WTC11 (cell line): Measurements from ENCODE around the gene KRTAP4-16. TPM values are rescaled to one million over a fixed set of nuclear protein-coding genes. Genes with fewer than 3 reads are reported as not detected.

Source experiments
- ATAC-seq: fragments of 200-7000 bp; cut with Tn5 transposase; 2 replicates; pipeline ENCODE4 v1.10.0; 2021; ENCODE audit warnings: mild to moderate bottlenecking, moderate library complexity
- CTCF ChIA-PET: fragments of 300-600 bp; sonication (Branson Sonifier 250); formaldehyde crosslinking; loops from one replicate; lab custom pipeline; 2021; ENCODE audit warnings: antibody characterized with exemption; lab: Charles Lee
- POLR2A ChIA-PET: fragments of 350-600 bp; sonication (Branson Sonifier 250); formaldehyde crosslinking; loops from one replicate; lab custom pipeline; 2021; ENCODE audit warnings: antibody characterized with exemption; lab: Charles Lee
- DNase-seq: peaks from one replicate; pipeline ENCODE4 v3.0.0; 2021; ENCODE audit warnings: low spot score
- H3K27ac Mint-ChIP-seq: 2 replicates; pipeline ENCODE4 v1.8.0; 2021; ENCODE audit warnings: mixed read lengths
- H3K27me3 Mint-ChIP-seq: 2 replicates; pipeline ENCODE4 v1.8.0; 2021; ENCODE audit warnings: low read depth, mild to moderate bottlenecking, moderate library complexity, mixed read lengths
- H3K36me3 Mint-ChIP-seq: 2 replicates; pipeline ENCODE4 v1.8.0; 2021; ENCODE audit warnings: mixed read lengths
- H3K4me1 Mint-ChIP-seq: 2 replicates; pipeline ENCODE4 v1.8.0; 2022; ENCODE audit warnings: mixed read lengths
- H3K4me3 Mint-ChIP-seq: 2 replicates; pipeline ENCODE4 v1.8.0; 2021; ENCODE audit warnings: mild to moderate bottlenecking, moderate library complexity, mixed read lengths
- H3K9me3 Mint-ChIP-seq: 2 replicates; pipeline ENCODE4 v1.8.0; 2021; ENCODE audit warnings: mixed read lengths
- CREM ChIP-seq: sonication (generic); formaldehyde crosslinking; IDR thresholded peaks from 2 replicates; pipeline ENCODE4 v1.8.1; 2022; ENCODE audit warnings: mild to moderate bottlenecking, missing genetic modification reagents, moderate library complexity
- HMGA2 ChIP-seq: fragments of 250-450 bp; sonication (Bioruptor Pico); IDR thresholded peaks from 2 replicates; pipeline ENCODE4 v1.4.0; 2021; ENCODE audit warnings: mild to moderate bottlenecking, moderate library complexity
- SP1 ChIP-seq: sonication (generic); formaldehyde crosslinking; conservative IDR thresholded peaks from 2 replicates; pipeline ENCODE4 v1.8.1; 2022; ENCODE audit warnings: missing genetic modification reagents
- TEAD4 ChIP-seq: sonication (generic); formaldehyde crosslinking; IDR thresholded peaks from 2 replicates; pipeline ENCODE4 v1.8.0; 2022; ENCODE audit warnings: mild to moderate bottlenecking, missing genetic modification reagents
- ZNF138 ChIP-seq: sonication (generic); formaldehyde crosslinking; conservative IDR thresholded peaks from 2 replicates; pipeline ENCODE4 v1.8.1; 2022; ENCODE audit warnings: mild to moderate bottlenecking, moderate library complexity, missing genetic modification reagents
- ZNF219 ChIP-seq: sonication (generic); formaldehyde crosslinking; IDR thresholded peaks from 2 replicates; pipeline ENCODE4 v1.8.0; 2023; ENCODE audit warnings: missing genetic modification reagents, mild to moderate bottlenecking, borderline replicate concordance
- total RNA-seq: library from RNA; stranded (reverse); gene quantifications from 3 replicates; pipeline ENCODE4 v1.2.3, GENCODE V29; 2021
- TF ChIP-seq, protein P1 (sequence below): sonication (generic); formaldehyde crosslinking; IDR thresholded peaks from 2 replicates; pipeline ENCODE4 v1.8.0; 2023; ENCODE audit warnings: mild to moderate bottlenecking, missing genetic modification reagents
- TF ChIP-seq, protein P2 (sequence below): sonication (generic); formaldehyde crosslinking; IDR thresholded peaks from 2 replicates; pipeline ENCODE4 v1.8.1; 2023; ENCODE audit warnings: mild to moderate bottlenecking, missing genetic modification reagents, moderate library complexity
- TF ChIP-seq, protein P3 (sequence below): sonication (generic); formaldehyde crosslinking; IDR thresholded peaks from 2 replicates; pipeline ENCODE4 v1.8.0; 2022; ENCODE audit warnings: mild to moderate bottlenecking, missing genetic modification reagents
- TF ChIP-seq, protein P4 (sequence below): fragments of 250-450 bp; sonication (Bioruptor Pico); IDR thresholded peaks from 2 replicates; pipeline ENCODE4 v1.8.0; 2021; ENCODE audit warnings: mild to moderate bottlenecking
- TF ChIP-seq, protein P5 (sequence below): sonication (generic); formaldehyde crosslinking; IDR thresholded peaks from 2 replicates; pipeline ENCODE4 v1.8.1; 2023; ENCODE audit warnings: mild to moderate bottlenecking, moderate library complexity, missing genetic modification reagents
- TF ChIP-seq, protein P6 (sequence below): sonication (generic); formaldehyde crosslinking; IDR thresholded peaks from 2 replicates; pipeline ENCODE4 v1.8.1; 2023; ENCODE audit warnings: mild to moderate bottlenecking, missing genetic modification reagents

The KRTAP4-16 gene
- total RNA-seq, 1 experiment from 2014 or later, result not detected

DNA sequence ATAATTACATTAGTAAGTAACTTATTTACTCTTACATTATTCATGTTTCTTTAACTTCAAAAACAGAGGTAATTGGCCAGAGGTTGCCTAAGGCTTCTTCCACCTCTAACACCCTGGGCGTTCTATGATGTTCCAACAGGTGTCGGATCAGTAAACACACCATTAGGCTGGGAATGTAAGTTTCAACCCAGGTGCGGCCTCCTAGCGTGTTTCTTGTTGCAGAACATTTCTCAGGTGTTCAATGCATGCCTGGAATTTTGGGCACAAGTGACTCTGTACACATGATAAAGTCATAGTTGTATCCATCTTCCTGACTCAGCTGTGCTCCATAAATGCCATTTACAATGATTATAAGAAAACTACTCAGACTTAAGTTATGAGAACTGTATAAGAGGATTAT, 48.0 kb downstream of the KRTAP4-16 start (continued):
- TF ChIP-seq, protein P1, sequence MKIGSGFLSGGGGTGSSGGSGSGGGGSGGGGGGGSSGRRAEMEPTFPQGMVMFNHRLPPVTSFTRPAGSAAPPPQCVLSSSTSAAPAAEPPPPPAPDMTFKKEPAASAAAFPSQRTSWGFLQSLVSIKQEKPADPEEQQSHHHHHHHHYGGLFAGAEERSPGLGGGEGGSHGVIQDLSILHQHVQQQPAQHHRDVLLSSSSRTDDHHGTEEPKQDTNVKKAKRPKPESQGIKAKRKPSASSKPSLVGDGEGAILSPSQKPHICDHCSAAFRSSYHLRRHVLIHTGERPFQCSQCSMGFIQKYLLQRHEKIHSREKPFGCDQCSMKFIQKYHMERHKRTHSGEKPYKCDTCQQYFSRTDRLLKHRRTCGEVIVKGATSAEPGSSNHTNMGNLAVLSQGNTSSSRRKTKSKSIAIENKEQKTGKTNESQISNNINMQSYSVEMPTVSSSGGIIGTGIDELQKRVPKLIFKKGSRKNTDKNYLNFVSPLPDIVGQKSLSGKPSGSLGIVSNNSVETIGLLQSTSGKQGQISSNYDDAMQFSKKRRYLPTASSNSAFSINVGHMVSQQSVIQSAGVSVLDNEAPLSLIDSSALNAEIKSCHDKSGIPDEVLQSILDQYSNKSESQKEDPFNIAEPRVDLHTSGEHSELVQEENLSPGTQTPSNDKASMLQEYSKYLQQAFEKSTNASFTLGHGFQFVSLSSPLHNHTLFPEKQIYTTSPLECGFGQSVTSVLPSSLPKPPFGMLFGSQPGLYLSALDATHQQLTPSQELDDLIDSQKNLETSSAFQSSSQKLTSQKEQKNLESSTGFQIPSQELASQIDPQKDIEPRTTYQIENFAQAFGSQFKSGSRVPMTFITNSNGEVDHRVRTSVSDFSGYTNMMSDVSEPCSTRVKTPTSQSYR (CRISPR knock-in tag), result no peak
- TF ChIP-seq, protein P2, sequence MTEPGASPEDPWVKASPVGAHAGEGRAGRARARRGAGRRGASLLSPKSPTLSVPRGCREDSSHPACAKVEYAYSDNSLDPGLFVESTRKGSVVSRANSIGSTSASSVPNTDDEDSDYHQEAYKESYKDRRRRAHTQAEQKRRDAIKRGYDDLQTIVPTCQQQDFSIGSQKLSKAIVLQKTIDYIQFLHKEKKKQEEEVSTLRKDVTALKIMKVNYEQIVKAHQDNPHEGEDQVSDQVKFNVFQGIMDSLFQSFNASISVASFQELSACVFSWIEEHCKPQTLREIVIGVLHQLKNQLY, result no peak
- no peak for TF ChIP-seq HMGA2
- no peak for TF ChIP-seq SP1 (CRISPR knock-in tag)
- TF ChIP-seq TEAD4 (CRISPR knock-in tag), result no peak
- no peak for TF ChIP-seq ZNF138
- TF ChIP-seq, protein P3, sequence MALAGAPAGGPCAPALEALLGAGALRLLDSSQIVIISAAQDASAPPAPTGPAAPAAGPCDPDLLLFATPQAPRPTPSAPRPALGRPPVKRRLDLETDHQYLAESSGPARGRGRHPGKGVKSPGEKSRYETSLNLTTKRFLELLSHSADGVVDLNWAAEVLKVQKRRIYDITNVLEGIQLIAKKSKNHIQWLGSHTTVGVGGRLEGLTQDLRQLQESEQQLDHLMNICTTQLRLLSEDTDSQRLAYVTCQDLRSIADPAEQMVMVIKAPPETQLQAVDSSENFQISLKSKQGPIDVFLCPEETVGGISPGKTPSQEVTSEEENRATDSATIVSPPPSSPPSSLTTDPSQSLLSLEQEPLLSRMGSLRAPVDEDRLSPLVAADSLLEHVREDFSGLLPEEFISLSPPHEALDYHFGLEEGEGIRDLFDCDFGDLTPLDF (CRISPR knock-in tag), result no peak
- TF ChIP-seq CREM (CRISPR knock-in tag), result no peak
- no peak for TF ChIP-seq ZNF219
- TF ChIP-seq, protein P4, sequence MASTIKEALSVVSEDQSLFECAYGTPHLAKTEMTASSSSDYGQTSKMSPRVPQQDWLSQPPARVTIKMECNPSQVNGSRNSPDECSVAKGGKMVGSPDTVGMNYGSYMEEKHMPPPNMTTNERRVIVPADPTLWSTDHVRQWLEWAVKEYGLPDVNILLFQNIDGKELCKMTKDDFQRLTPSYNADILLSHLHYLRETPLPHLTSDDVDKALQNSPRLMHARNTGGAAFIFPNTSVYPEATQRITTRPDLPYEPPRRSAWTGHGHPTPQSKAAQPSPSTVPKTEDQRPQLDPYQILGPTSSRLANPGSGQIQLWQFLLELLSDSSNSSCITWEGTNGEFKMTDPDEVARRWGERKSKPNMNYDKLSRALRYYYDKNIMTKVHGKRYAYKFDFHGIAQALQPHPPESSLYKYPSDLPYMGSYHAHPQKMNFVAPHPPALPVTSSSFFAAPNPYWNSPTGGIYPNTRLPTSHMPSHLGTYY (CRISPR knock-in tag), result no peak

GRCh38 chr17:41052566-41052965, 49.4 kb downstream of the KRTAP4-16 start:
- no peak overlapping the region for H3K27ac Mint-ChIP-seq
- H3K36me3 Mint-ChIP-seq, result peaks cover 4% of the 10 kb centered on the region; the same call in 1 of the 2 replicates
- H3K9me3 Mint-ChIP-seq, result peaks cover 6% of the 10 kb centered on the region
- H3K4me3 Mint-ChIP-seq, result no peak overlapping the region
- ATAC-seq (no peak), DNase-seq (no peak)
- TF ChIP-seq, protein P5, sequence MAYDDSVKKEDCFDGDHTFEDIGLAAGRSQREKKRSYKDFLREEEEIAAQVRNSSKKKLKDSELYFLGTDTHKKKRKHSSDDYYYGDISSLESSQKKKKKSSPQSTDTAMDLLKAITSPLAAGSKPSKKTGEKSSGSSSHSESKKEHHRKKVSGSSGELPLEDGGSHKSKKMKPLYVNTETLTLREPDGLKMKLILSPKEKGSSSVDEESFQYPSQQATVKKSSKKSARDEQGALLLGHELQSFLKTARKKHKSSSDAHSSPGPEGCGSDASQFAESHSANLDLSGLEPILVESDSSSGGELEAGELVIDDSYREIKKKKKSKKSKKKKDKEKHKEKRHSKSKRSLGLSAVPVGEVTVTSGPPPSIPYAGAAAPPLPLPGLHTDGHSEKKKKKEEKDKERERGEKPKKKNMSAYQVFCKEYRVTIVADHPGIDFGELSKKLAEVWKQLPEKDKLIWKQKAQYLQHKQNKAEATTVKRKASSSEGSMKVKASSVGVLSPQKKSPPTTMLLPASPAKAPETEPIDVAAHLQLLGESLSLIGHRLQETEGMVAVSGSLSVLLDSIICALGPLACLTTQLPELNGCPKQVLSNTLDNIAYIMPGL (CRISPR knock-in tag), result no peak
- TF ChIP-seq, protein P6, sequence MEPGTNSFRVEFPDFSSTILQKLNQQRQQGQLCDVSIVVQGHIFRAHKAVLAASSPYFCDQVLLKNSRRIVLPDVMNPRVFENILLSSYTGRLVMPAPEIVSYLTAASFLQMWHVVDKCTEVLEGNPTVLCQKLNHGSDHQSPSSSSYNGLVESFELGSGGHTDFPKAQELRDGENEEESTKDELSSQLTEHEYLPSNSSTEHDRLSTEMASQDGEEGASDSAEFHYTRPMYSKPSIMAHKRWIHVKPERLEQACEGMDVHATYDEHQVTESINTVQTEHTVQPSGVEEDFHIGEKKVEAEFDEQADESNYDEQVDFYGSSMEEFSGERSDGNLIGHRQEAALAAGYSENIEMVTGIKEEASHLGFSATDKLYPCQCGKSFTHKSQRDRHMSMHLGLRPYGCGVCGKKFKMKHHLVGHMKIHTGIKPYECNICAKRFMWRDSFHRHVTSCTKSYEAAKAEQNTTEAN (CRISPR knock-in tag), result no peak
- CTCF ChIA-PET, result no interaction called here
- POLR2A ChIA-PET, result no interaction called here
- peaks cover 24% of the 10 kb centered on the region for H3K4me1 Mint-ChIP-seq
- H3K27me3 Mint-ChIP-seq, result no peaks in the 10 kb centered on the region

Other genes starting within 250 kb of the KRTAP4-16 start
- gene KRT12, start 235.0 kb downstream of the KRTAP4-16 start, total RNA-seq, result not detected in 3 replicates
- 0.21 to 0.42 TPM (median 0.30 TPM) in 3 replicates for gene KRT20, start 217.0 kb downstream of the KRTAP4-16 start, total RNA-seq
- not detected in 3 replicates for gene KRT23, start 164.6 kb downstream of the KRTAP4-16 start, total RNA-seq
- gene KRT39, start 135.3 kb downstream of the KRTAP4-16 start, total RNA-seq, result not detected in 3 replicates
- not detected in 3 replicates for gene KRT40, start 117.9 kb downstream of the KRTAP4-16 start, total RNA-seq
- gene KRTAP3-3, start 108.0 kb downstream of the KRTAP4-16 start, total RNA-seq, result not detected in 3 replicates
- not detected in 3 replicates for gene KRTAP3-2, start 102.3 kb downstream of the KRTAP4-16 start, total RNA-seq
- gene KRTAP3-1, start 93.1 kb downstream of the KRTAP4-16 start, total RNA-seq, result not detected in 3 replicates
- gene KRTAP1-5, start 75.0 kb downstream of the KRTAP4-16 start, total RNA-seq, result not detected in 3 replicates
- not detected in 3 replicates for gene KRTAP1-4, start 72.0 kb downstream of the KRTAP4-16 start, total RNA-seq
- not detected in 3 replicates for gene KRTAP1-3, start 67.3 kb downstream of the KRTAP4-16 start, total RNA-seq
- not detected in 3 replicates for gene KRTAP1-1, start 60.8 kb downstream of the KRTAP4-16 start, total RNA-seq
- not detected in 3 replicates for gene KRTAP2-1, start 54.9 kb downstream of the KRTAP4-16 start, total RNA-seq
- not detected in 3 replicates for gene KRTAP2-2, start 47.0 kb downstream of the KRTAP4-16 start, total RNA-seq
- gene KRTAP2-3, start 42.1 kb downstream of the KRTAP4-16 start, total RNA-seq, result not detected in 3 replicates
- not detected in 3 replicates for gene KRTAP2-4, start 36.3 kb downstream of the KRTAP4-16 start, total RNA-seq
- gene KRTAP4-7, start 18.1 kb downstream of the KRTAP4-16 start, total RNA-seq, result not detected in 3 replicates
- gene KRTAP4-8, start 4.1 kb downstream of the KRTAP4-16 start, total RNA-seq, result not detected in 3 replicates
- not detected in 3 replicates for gene KRTAP4-9, start 3.2 kb upstream of the KRTAP4-16 start, total RNA-seq
- not detected in 3 replicates for gene KRTAP4-11, start 16.2 kb upstream of the KRTAP4-16 start, total RNA-seq
- gene KRTAP4-12, start 22.0 kb upstream of the KRTAP4-16 start, total RNA-seq, result not detected in 3 replicates
- gene KRTAP4-6, start 38.3 kb upstream of the KRTAP4-16 start, total RNA-seq, result not detected in 3 replicates
- gene KRTAP4-5, start 47.6 kb upstream of the KRTAP4-16 start, total RNA-seq, result not detected in 3 replicates
- not detected in 3 replicates for gene KRTAP4-4, start 58.5 kb upstream of the KRTAP4-16 start, total RNA-seq
- not detected in 3 replicates for gene KRTAP4-3, start 66.0 kb upstream of the KRTAP4-16 start, total RNA-seq
- not detected in 3 replicates for gene KRTAP4-2, start 76.0 kb upstream of the KRTAP4-16 start, total RNA-seq
- not detected in 3 replicates for gene KRTAP4-1, start 82.7 kb upstream of the KRTAP4-16 start, total RNA-seq
- not detected in 3 replicates for gene KRTAP9-1, start 87.7 kb upstream of the KRTAP4-16 start, total RNA-seq
- not detected in 3 replicates for gene KRTAP9-2, start 124.4 kb upstream of the KRTAP4-16 start, total RNA-seq
- gene KRTAP9-3, start 130.2 kb upstream of the KRTAP4-16 start, total RNA-seq, result not detected in 3 replicates
- gene KRTAP9-8, start 135.8 kb upstream of the KRTAP4-16 start, total RNA-seq, result not detected in 3 replicates
- not detected in 3 replicates for gene KRTAP9-4, start 147.5 kb upstream of the KRTAP4-16 start, total RNA-seq
- not detected in 3 replicates for gene KRTAP9-9, start 153.2 kb upstream of the KRTAP4-16 start, total RNA-seq
- not detected in 3 replicates for gene KRTAP9-6, start 163.2 kb upstream of the KRTAP4-16 start, total RNA-seq
- not detected in 3 replicates for gene KRTAP9-7, start 173.5 kb upstream of the KRTAP4-16 start, total RNA-seq
- not detected in 3 replicates for gene KRTAP29-1, start 200.6 kb upstream of the KRTAP4-16 start, total RNA-seq
- gene KRTAP16-1, start 207.1 kb upstream of the KRTAP4-16 start, total RNA-seq, result not detected in 3 replicates
- gene KRTAP17-1, start 213.5 kb upstream of the KRTAP4-16 start, total RNA-seq, result not detected in 3 replicates
- gene KRT33A, start 248.6 kb upstream of the KRTAP4-16 start, total RNA-seq, result not detected in 3 replicates